GM23338 (cell line): Measurements from ENCODE around the gene ABCF1. TPM values are rescaled to one million over a fixed set of nuclear protein-coding genes. Genes with fewer than 3 reads are reported as not detected.

Experiments
- ATAC-seq: fragments of 200-7000 bp; cut with Tn5 transposase; 3 replicates; pipeline ENCODE4 v1.9.1; 2020
- DNase-seq: peaks from one replicate; pipeline ENCODE4 v3.0.0-alpha.2; 2015; ENCODE audit warnings: low spot score
- H2AFZ ChIP-seq: fragments of 200-600 bp; sonication (generic); 2 replicates; pipeline ENCODE4 v1.8.0; 2016; ENCODE audit warnings: antibody characterized with exemption, mild to moderate bottlenecking, moderate library complexity
- H3F3A ChIP-seq: fragments of 200-600 bp; sonication (generic); replicated peaks from 2 replicates; pipeline ENCODE4 v1.8.0; 2017; ENCODE audit warnings: antibody characterized with exemption, mixed run types, low read depth
- H3K27ac ChIP-seq: fragments of 200-600 bp; sonication (generic); 2 replicates; pipeline ENCODE4 v1.6.1; 2016; ENCODE audit warnings: low read depth
- H3K27me3 ChIP-seq: fragments of 200-600 bp; sonication (generic); 2 replicates; pipeline ENCODE4 v1.8.0; 2016; ENCODE audit warnings: mild to moderate bottlenecking, mixed run types, moderate library complexity; ENCODE audit not compliant: insufficient read depth
- H3K36me3 ChIP-seq: fragments of 200-600 bp; sonication (generic); 2 replicates; pipeline ENCODE4 v1.8.0; 2016; ENCODE audit warnings: mild to moderate bottlenecking; ENCODE audit not compliant: insufficient read depth
- H3K4me1 ChIP-seq: fragments of 200-600 bp; sonication (generic); 2 replicates; pipeline ENCODE4 v1.8.0; 2016; ENCODE audit warnings: mild to moderate bottlenecking, moderate library complexity; ENCODE audit not compliant: insufficient read depth
- H3K4me2 ChIP-seq: fragments of 200-600 bp; sonication (generic); 2 replicates; pipeline ENCODE4 v1.7.1; 2017; ENCODE audit warnings: mixed run types
- H3K4me3 ChIP-seq: fragments of 200-600 bp; sonication (generic); 2 replicates; pipeline ENCODE4 v1.6.1; 2016; ENCODE audit warnings: mixed run types
- H3K79me2 ChIP-seq: fragments of 200-600 bp; sonication (generic); replicated peaks from 2 replicates; pipeline ENCODE4 v1.8.0; 2017; ENCODE audit warnings: mild to moderate bottlenecking; ENCODE audit not compliant: insufficient read depth
- H3K9me2 ChIP-seq: fragments of 200-600 bp; sonication (generic); 2 replicates; pipeline ENCODE4 v1.8.0; 2017; ENCODE audit not compliant: insufficient read depth
- H4K20me1 ChIP-seq: fragments of 200-600 bp; sonication (generic); replicated peaks from 2 replicates; pipeline ENCODE4 v1.8.0; 2017; ENCODE audit warnings: mild to moderate bottlenecking; ENCODE audit not compliant: insufficient read depth
- H3K27ac Mint-ChIP-seq: 2 replicates; pipeline ENCODE4 v1.8.0; 2020; ENCODE audit warnings: inconsistent platforms, mild to moderate bottlenecking, moderate library complexity, mixed read lengths
- H3K27me3 Mint-ChIP-seq: 3 replicates; pipeline ENCODE4 v1.8.0; 2022; ENCODE audit warnings: low read depth, mild to moderate bottlenecking, moderate library complexity, mixed read lengths, inconsistent platforms; ENCODE audit not compliant: insufficient read depth, poor library complexity
- H3K36me3 Mint-ChIP-seq: 3 replicates; pipeline ENCODE4 v1.8.0; 2021; ENCODE audit warnings: low read depth, mild to moderate bottlenecking, inconsistent platforms, moderate library complexity, mixed read lengths
- H3K4me1 Mint-ChIP-seq: 3 replicates; pipeline ENCODE4 v1.8.0; 2020; ENCODE audit warnings: mild to moderate bottlenecking, inconsistent platforms, mixed read lengths
- H3K4me3 Mint-ChIP-seq: 3 replicates; pipeline ENCODE4 v1.8.0; 2021; ENCODE audit warnings: moderate library complexity, mild to moderate bottlenecking, inconsistent platforms, mixed read lengths
- H3K9me3 Mint-ChIP-seq: 3 replicates; pipeline ENCODE4 v1.8.0; 2020; ENCODE audit warnings: moderate library complexity, mild to moderate bottlenecking, inconsistent platforms, mixed read lengths
- CREB1 ChIP-seq: fragments of 250-450 bp; sonication (Bioruptor Pico); IDR thresholded peaks from 2 replicates; pipeline ENCODE4 v1.5.0; 2020; ENCODE audit warnings: low read depth, mild to moderate bottlenecking, moderate library complexity
- JUNB ChIP-seq: IDR thresholded peaks from one replicate; pipeline ENCODE4 v1.6.1; 2016; ENCODE audit warnings: antibody characterized with exemption; ENCODE audit not compliant: unreplicated experiment
- POLR2AphosphoS5 ChIP-seq: IDR thresholded peaks from 2 replicates; pipeline ENCODE4 v1.6.1; 2016; ENCODE audit warnings: antibody characterized with exemption, low read depth
- STAT1 ChIP-seq: IDR thresholded peaks from one replicate; pipeline ENCODE4 v1.6.1; 2016; ENCODE audit warnings: antibody characterized with exemption; ENCODE audit not compliant: unreplicated experiment
- polyA plus RNA-seq: library from polyadenylated mRNA; unstranded; fragments of >200 nt; fragmentation: Nextera tagmentation; extraction: Ambion mirVana; gene quantifications from 2 replicates; pipeline ENCODE4 v1.2.1, GENCODE V29; 2016
- total RNA-seq: library from RNA; depleted of rRNA; stranded (reverse); fragments of >200 nt; shearing (Covaris generic); gene quantifications from 2 replicates; pipeline ENCODE4 v1.2.3, GENCODE V29; 2014
- TF ChIP-seq, protein P1 (sequence below): IDR thresholded peaks from one replicate; pipeline ENCODE4 v1.6.1; 2018; ENCODE audit warnings: antibody characterized with exemption; ENCODE audit not compliant: unreplicated experiment
- TF ChIP-seq, protein P2 (sequence below), 2 experiments: fragments of 200-600 bp in 1 of 2; sonication (generic) in 1 of 2; conservative IDR thresholded peaks; 2 replicates each; pipeline versions ENCODE4 v1.5.1 to v1.6.1; 2016 to 2017; ENCODE audit warnings: antibody characterized with exemption in 2 of 2, low read depth in 2 of 2, mild to moderate bottlenecking in 2 of 2, moderate library complexity in 1 of 2

ABCF1 gene
- total and polyA plus RNA-seq, 2 experiments from 2014 or later: 92.6 to 244 TPM

DNA sequence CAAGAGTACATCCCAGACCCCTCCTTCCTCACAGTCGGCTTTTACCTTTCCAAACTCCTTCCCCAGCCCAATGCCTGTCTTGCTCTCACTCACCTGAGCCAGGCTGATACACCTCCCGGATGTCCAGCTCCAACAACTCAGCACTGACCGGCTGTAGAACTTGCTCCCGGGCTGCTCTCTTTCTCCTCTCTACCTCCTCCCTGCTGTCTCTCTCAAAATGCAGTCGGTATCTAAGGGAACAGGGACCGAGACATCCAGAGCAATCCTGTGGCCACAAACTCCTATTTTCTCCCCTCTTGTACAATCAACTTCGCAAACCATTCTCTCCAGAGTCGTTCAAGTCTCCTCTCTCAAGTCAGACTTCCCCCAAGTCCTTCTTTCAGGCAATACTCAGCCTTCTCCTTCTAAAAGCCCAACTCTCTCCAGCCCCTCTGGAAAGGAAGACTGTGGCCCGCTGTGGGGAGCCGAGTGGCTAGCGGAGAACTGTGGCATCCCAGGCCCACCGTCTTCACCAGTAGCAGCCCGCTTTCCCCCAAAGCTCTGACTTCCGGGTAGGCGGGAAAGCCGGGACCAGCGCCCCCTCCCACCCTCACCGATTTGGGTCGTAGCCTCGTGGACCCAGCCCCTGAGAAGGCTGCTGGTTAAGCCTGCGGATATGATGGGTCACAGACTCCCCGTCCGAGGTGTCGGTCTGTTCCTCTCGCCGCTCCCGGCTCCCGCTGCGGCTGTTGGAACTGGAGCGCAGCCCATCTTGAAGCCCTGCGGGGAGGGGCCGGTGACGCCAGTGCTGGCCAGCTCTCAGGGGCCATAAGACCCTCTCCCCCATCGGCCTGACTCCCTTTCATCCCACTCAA lies 16.1 kb upstream of the ABCF1 start (continued):
- TF ChIP-seq, protein P1, sequence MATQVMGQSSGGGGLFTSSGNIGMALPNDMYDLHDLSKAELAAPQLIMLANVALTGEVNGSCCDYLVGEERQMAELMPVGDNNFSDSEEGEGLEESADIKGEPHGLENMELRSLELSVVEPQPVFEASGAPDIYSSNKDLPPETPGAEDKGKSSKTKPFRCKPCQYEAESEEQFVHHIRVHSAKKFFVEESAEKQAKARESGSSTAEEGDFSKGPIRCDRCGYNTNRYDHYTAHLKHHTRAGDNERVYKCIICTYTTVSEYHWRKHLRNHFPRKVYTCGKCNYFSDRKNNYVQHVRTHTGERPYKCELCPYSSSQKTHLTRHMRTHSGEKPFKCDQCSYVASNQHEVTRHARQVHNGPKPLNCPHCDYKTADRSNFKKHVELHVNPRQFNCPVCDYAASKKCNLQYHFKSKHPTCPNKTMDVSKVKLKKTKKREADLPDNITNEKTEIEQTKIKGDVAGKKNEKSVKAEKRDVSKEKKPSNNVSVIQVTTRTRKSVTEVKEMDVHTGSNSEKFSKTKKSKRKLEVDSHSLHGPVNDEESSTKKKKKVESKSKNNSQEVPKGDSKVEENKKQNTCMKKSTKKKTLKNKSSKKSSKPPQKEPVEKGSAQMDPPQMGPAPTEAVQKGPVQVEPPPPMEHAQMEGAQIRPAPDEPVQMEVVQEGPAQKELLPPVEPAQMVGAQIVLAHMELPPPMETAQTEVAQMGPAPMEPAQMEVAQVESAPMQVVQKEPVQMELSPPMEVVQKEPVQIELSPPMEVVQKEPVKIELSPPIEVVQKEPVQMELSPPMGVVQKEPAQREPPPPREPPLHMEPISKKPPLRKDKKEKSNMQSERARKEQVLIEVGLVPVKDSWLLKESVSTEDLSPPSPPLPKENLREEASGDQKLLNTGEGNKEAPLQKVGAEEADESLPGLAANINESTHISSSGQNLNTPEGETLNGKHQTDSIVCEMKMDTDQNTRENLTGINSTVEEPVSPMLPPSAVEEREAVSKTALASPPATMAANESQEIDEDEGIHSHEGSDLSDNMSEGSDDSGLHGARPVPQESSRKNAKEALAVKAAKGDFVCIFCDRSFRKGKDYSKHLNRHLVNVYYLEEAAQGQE: no peak
- TF ChIP-seq CREB1 (CRISPR knock-in tag): peak; percentile 36; the same call in 1 of the 2 replicates
- no peak for TF ChIP-seq POLR2AphosphoS5

DNA sequence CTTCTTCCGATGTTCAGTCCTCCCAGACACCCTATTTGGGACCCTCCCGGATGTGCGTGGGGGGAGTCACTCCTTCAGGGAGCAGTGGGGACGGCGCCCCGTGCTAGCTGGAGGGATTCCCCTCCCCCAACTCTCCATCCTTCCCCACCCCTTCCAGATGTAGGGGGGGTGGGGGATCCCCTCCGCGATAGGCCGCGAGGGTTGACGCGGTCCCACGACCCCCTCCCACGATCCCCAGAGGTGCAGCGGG lies 15.5 kb upstream of the ABCF1 start:
- Histone ChIP-seq H4K20me1 (peaks cover 15% of the 10 kb centered on the region), H2AFZ (peak overlapping the region; percentile 98), H3K4me1 (peaks cover 9% of the 10 kb centered on the region; the same call in 1 of the 2 replicates), H3K4me3 (peak overlapping the region; percentile 65), H3K4me2 (peak overlapping the region; percentile 80), H3K36me3 (no peaks in the 10 kb centered on the region; the same call in 1 of the 2 replicates), H3K9me2 (no peaks in the 10 kb centered on the region), H3K27ac (peak overlapping the region; percentile 94), H3K79me2 (peaks cover 44% of the 10 kb centered on the region), H3K27me3 (no peaks in the 10 kb centered on the region), H3F3A (peaks cover 20% of the 10 kb centered on the region; the same call in 1 of the 2 replicates)
- Mint-ChIP-seq H3K27me3 (peaks cover 17% of the 10 kb centered on the region), H3K9me3 (peaks cover 3% of the 10 kb centered on the region; the same call in 1 of the 3 replicates), H3K36me3 (peaks cover 59% of the 10 kb centered on the region), H3K4me1 (peaks cover 12% of the 10 kb centered on the region), H3K27ac (peak overlapping the region; percentile 98), H3K4me3 (peak overlapping the region; percentile 98)
- ATAC-seq (no peak), DNase-seq (no peak)
- TF ChIP-seq, protein P2, sequence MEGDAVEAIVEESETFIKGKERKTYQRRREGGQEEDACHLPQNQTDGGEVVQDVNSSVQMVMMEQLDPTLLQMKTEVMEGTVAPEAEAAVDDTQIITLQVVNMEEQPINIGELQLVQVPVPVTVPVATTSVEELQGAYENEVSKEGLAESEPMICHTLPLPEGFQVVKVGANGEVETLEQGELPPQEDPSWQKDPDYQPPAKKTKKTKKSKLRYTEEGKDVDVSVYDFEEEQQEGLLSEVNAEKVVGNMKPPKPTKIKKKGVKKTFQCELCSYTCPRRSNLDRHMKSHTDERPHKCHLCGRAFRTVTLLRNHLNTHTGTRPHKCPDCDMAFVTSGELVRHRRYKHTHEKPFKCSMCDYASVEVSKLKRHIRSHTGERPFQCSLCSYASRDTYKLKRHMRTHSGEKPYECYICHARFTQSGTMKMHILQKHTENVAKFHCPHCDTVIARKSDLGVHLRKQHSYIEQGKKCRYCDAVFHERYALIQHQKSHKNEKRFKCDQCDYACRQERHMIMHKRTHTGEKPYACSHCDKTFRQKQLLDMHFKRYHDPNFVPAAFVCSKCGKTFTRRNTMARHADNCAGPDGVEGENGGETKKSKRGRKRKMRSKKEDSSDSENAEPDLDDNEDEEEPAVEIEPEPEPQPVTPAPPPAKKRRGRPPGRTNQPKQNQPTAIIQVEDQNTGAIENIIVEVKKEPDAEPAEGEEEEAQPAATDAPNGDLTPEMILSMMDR (conservative IDR thresholded peaks at IDR 0.05; ENCODE audit: low read depth in 2 of 2): no peak
- no peak for TF ChIP-seq STAT1
- TF ChIP-seq POLR2AphosphoS5: no peak
- TF ChIP-seq JUNB: no peak
- no peak; the same call in 1 of the 2 replicates for TF ChIP-seq CREB1 (CRISPR knock-in tag)
